GM08714 (cell line): ENCODE measurements around the gene PRKCA.
"Not testable (repeated sequence)": the region's sequence is repeated elsewhere in the genome, so short reads cannot be mapped to it uniquely, and the experiment has no call there.

ENCODE experiments used
- H3K4me3 ChIP-seq: fragments of 200-500 bp; sonication (Bioruptor generic); 2 replicates; pipeline ENCODE4 v1.5.1; 2014; ENCODE audit warnings: mild to moderate bottlenecking, low read length, inconsistent platforms
- ZNF274 ChIP-seq: IDR thresholded peaks from 2 replicates; pipeline ENCODE4 v1.6.1; 2012; ENCODE audit warnings: mild to moderate bottlenecking, low read depth, low read length

PRKCA gene

DNA sequence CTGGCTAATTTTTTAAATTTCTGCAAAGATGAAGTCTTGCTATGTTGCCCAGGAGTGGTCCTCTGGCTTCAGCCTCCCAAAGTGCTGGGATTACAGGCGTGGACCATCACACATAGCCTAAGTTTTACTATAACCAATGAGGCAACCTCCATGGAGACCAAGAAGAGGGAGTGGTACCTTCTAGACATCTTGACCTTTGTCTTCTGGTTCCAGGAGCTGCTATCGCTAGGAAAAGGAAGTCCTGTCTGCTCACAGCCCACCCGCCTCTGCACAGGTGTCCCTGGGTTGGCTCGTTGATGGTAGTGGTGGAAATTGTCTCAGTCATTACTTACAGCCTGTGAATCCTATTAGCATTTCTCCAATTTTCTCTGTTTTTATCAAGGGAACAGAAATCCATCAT lies 169.7 kb downstream of the PRKCA start:
- TF ChIP-seq ZNF274, result no peak

DNA sequence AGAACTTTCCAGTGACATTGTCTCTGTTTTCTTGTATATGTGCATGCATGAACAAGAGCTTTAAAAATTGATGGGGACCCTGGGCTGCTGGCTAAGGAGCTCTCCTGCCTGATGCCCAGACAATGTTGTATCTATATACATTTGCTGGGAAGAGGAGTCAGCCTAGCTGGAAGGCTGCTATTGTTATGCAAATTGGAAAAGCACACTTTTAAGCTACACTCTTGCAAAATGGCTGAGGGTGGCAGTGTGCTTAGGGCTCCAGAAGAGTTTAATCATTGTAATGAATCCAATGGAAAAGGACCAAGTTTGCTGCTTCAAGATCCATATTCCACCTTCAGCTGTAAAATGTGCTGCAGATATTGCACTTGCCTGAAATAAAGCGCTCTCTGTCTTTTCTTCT lies 171.8 kb downstream of the PRKCA start:
- TF ChIP-seq ZNF274, result no peak
- H3K4me3 ChIP-seq, result no peak overlapping the region

More for the DNA sequence above, 169.7 kb downstream of the PRKCA start:
- H3K4me3 ChIP-seq, result no peak overlapping the region

DNA sequence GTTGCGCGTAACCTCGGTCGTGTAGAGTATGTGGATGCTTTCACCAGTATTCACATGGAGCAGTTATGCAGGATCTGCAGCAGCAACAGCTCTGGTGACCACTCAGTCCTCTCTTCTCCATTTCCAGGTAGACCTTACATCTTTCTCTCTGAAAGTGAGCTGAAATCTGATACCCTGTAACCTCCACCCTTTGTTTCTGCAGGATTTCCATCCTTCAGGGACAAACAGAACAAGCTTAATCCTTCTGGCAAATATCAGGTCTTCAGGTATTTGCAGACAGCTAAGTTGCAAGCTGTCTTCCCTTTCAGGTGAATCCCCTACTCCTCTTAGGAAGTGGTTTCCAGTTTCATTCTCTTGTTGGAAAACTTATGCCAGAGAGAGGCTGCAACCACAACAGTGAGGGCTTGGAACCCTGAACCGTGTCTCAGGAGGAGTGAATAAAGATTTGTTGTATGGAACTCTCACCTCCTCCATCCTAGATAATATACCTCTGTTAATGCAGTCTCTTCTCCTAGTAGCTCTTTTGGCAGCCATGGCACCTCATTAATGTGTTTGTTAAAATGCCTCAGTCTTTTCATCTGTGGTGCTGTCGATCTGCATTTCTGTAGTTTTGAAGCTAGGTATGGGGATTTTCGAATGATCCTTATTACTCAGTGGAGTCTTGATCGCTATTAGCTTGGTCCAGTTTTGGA lies 172.5 kb downstream of the PRKCA start:
- H3K4me3 ChIP-seq, result no peak overlapping the region
- TF ChIP-seq ZNF274, result no peak

DNA sequence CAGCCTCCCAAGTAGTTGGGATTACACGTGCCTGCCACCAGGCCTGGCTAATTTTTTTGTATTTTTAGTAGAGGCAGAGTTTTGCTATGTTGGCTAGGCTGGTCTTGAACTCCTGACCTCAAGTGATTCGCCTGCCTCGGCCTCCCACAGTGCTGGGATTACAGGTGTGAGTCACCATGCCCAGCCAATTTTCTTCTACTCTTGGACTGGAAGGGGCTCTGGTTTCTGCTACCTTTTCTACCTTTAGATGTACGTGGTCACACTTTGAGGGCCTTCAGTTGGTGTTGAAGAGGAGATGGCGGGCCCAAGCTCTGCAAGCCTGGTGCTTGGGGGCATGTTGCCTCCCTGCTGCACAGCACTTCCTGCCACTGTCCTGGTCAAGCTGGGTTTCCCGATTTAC lies 173.6 kb downstream of the PRKCA start:
- TF ChIP-seq ZNF274, result no peak

DNA sequence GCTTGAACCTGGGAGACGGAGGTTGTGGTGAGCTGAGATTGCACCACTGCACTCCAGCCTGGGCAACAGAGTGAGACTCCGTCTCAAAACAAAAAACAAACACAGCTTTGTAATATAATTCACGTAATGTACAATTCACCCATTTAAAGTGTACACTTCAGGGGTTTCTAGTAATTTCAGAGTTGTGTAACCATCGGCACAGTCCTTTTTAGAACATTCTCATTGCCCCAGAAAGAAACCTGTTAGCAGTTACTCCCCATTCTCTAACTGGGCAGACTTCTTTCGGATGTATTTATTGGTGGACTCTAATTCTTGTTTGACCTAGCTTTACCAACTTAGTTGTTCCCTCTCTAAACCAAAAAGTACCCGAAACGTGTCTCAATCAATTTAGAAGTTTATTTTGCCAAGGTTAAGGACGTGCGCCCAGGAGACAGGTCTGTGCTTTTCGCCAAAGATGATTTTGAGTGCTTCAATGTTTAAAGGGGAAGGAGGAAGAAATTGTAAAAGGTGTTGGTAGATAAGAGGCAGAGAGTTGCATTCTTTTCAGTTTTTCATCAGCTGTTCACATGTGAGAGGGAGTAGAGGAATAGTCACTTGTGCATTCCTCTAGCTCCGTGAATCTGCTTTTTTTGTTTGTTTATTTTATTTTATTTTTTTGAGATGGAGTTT lies 175.3 kb downstream of the PRKCA start:
- no peak overlapping the region for H3K4me3 ChIP-seq
- TF ChIP-seq ZNF274, result no peak

More for the DNA sequence above, 173.6 kb downstream of the PRKCA start:
- no peak overlapping the region for H3K4me3 ChIP-seq

DNA sequence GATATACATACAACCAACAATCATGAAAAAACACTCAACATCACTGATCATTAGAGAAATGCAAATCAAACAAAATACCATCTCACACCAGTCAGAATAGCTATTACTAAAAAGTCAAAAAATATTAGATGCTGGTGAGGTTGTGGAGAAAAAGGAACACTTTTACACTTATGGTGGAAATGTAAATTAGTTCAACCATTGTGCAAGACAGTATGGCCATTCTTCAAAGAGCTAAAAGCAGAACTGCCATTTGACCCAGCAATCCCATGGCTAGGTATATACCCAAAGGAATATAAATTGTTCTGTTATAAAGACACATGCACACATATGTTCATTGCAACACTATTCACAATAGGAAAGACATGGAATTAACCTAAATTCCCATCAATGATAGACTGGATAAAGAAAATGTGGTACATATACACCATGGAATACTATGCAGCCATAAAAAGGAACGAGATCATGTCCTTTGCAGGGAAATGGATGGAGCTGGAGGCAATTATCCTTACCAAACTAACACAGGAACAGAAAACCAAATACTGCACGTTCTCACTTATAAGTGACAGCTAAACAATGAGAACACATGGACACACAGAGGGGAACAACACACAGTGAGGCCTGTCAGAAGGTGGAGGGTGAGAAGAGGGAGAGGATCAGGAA lies 176.9 kb downstream of the PRKCA start:
- not testable (repeated sequence) for H3K4me3 ChIP-seq

DNA sequence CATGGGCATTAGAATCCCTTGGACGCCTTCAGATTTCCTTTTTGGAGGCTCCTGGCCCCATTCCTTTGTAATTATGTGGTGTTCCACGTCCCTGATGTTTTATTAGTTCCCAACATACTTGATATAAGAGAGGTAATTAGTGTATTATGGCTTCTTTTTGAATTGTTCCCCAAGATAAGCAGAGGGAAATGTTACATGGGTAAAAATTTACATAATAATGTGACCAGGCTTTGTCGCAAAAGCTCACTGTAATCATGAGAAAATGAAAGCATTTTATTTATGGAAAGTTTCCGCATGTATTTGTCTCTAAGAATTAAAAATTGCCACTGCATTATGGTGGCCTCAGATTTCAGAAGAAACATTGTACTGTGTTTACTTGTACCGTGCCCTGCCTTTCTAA lies 177.8 kb downstream of the PRKCA start:
- no peak overlapping the region for H3K4me3 ChIP-seq
- TF ChIP-seq ZNF274, result no peak

DNA sequence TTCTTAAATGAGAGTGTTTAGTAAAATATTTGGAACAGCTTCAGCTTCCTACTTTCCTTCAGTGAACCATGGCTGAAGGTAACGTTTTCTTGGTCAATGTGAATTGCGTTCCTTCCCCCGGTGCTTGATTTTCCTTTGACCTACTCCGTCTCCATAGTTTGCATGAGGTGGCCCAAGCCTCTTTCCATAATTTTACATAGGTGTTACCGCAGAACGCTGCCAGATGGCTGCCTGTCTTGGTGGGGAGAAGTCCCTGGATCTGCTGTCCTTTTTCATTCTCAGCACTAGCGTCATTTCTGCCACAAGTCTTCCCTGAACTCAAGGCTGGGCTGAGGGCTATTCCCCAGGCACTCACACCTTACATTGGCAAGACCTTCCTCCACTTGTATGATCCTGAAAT lies 178.4 kb downstream of the PRKCA start:
- TF ChIP-seq ZNF274, result no peak

DNA sequence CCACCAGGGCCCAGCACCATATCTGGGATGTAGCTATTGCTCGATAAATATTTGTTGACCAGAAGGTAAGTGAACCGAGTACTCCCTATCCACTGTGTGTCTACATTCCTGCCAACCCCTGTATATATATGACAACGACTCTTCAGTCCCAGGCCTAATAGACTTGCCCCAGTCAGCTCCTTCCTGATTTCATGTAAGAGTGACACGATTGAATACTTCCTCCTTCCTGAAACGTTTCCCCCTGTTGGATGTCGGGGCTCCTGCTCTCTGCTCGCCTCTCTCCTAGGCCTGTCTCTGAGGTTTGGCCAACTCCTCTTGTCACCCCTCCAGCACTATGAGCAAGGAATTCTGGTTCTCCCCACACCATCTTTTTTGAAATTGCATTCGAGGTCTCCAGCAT lies 178.9 kb downstream of the PRKCA start:
- no peak overlapping the region for H3K4me3 ChIP-seq
- TF ChIP-seq ZNF274, result no peak

More for the DNA sequence above, 178.4 kb downstream of the PRKCA start:
- no peak overlapping the region for H3K4me3 ChIP-seq

DNA sequence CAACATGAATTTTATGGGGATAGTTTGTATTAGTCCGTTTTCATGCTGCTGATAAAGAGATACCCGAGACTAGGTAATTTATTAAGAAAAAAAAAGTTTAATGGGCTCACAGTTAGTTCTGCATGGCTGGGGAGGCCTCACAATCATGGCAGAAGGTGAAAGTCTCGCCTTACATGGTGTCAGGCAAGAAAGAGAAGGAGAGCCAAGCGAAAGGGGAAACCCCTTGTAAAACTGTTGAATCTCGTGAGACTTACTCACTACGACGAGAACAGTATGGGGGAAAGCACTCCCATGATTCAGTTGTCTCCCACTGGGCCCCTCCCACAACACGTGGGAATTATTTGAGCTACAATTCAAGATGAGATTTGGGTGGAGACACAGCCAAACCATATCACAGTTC lies 181.5 kb downstream of the PRKCA start:
- no peak for TF ChIP-seq ZNF274
- H3K4me3 ChIP-seq, result no peak overlapping the region

DNA sequence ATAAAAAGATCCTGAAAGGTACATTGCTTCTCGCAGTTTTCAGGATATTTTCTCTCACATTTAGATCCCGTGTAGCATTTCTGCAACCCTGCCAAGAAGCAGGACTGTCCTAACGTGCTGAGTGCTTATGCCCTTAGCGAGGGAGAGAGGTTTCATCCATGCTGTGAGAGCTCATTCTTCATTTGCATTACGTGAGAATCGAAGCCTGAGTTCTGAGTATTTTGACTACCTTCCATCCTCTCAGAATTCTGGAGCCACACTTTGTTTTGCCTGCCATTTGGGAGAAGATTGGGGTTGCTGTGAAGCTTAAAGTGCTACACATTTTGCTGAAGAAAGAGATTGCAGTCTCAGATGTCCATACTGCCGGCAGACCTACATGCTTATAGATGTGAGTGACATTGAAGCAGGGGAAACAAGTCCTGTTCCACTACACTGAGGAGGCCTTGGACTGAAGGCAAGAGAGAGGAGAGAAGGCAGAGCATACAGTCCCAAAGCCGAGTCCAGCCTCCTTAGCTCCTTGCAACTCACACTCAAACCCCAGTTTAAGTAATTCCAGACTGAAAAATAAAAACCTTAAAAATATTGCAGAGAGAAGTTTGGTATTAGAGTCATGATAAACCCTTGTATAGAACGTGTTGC lies 183.0 kb downstream of the PRKCA start:
- no peak overlapping the region for H3K4me3 ChIP-seq
- TF ChIP-seq ZNF274, result no peak

DNA sequence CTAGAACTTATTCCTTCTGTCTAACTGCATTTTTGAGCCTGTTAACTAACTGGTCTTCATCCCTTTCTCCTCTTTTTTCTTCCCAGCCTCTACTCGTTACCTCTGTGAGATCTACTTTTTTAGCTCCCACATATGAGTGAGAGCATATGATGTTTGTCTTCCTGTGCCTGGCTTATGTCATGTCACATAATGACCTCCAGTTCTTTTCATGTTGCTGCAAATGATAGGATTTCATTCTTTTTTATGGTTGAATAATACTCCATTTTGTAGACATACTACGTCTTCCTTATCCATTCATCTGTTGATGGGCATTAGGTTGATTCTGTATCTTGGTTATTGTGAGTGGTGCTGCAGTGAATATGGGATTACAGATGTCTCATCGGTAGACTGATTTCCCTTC lies 184.7 kb downstream of the PRKCA start:
- no peak overlapping the region for H3K4me3 ChIP-seq
- TF ChIP-seq ZNF274, result no peak

DNA sequence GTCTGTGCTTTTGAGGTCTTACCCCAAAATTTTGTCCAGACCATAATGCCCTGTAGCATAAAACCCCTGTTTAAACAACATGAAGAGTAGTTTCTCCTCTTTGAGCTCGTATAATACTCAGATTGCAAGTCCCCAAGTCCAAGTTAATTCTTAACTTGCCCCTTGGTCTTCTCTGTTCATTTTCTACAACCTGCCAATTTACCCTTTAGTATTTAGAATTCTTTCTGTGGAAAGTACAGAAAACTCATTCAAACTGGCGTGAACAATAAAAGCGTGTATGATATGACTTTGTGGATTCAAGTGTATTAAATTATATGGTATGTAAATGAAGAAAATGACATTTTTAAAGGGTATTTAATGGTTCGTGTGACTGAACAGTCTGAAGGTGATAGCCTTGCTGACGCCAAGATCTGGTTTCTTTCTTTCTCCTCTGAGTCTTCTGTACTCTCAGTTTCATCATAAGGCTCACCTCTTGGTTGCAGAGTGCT lies 185.6 kb downstream of the PRKCA start:
- TF ChIP-seq ZNF274, result no peak
- H3K4me3 ChIP-seq, result no peak overlapping the region

DNA sequence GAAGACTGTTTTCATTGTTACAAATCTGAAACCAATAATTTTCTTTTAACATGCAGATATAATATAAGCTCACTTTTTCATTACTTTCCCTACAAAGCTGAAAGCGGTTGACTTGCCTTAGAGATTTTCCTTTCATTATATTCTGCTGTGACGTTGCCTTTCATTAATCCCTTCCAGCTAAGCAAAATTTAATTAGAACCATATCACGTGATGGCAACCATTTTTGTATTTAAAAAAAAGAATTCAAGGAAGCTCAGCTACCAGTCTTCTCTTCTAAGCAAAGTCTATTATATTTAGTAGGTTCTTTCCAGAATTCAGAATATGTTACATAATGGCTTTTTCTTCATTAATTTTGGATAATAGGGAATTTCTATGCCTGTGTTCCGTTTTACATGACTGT lies 186.5 kb downstream of the PRKCA start:
- no peak overlapping the region for H3K4me3 ChIP-seq
- no peak for TF ChIP-seq ZNF274

DNA sequence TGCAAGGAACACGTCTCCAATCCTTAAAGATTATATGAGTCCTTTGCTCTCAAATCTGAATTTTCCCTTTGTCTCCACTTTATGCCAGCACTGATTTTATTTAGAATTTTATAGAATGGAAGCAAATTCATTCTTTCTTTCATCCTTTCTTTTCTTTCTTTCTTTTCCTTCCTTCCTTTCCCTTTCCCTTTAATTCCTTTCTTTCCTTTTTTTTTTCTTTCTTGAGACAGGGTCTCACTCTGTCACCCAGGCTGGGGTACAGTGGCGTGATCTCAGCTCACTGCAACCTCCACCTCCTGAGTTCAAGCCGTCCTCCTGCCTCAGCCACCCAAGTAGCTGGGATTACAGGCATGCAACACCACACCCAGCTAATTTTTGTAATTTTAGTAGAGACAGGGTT lies 187.2 kb downstream of the PRKCA start:
- not testable (repeated sequence) for H3K4me3 ChIP-seq
